Thoracic aorta (tissue), 2 donors: Measurements from ENCODE around the gene CDC16. TPM values are rescaled to one million over a fixed set of nuclear protein-coding genes. Genes with fewer than 3 reads are reported as not detected.

Experiments used
- ATAC-seq: fragments of 150-250 bp; one replicate; pipeline ENCODE4 v1.8.0; 2017; ENCODE audit warnings: low read depth; ENCODE audit not compliant: insufficient number of reproducible peaks, low FRiP score
- DNase-seq: peaks from one replicate; pipeline ENCODE4 v3.0.0-alpha.2; 2020; ENCODE audit warnings: low spot score
- H3K27ac ChIP-seq, 2 donors: fragments of 200-600 bp; sonication (generic); 1 replicate in 1 of 2; 2 replicates in 1 of 2; pipeline ENCODE4 v1.5.1; 2016; ENCODE audit warnings: mild to moderate bottlenecking in 2 of 2, moderate library complexity in 2 of 2
- H3K27me3 ChIP-seq: fragments of 200-600 bp; sonication (generic); replicated peaks from 2 replicates; pipeline ENCODE4 v1.6.0; 2016; ENCODE audit warnings: mild to moderate bottlenecking; ENCODE audit not compliant: insufficient read depth
- H3K36me3 ChIP-seq: fragments of 200-600 bp; sonication (generic); one replicate; pipeline ENCODE4 v1.5.1; 2016
- H3K4me1 ChIP-seq, 2 donors: fragments of 200-600 bp; sonication (generic); 1 replicate in 1 of 2; 2 replicates in 1 of 2; pipeline versions ENCODE4 v1.5.1 to v1.6.0; 2016; ENCODE audit warnings: low read depth in 2 of 2, mild to moderate bottlenecking in 1 of 2; ENCODE audit not compliant: control insufficient read depth in 1 of 2
- H3K4me3 ChIP-seq: fragments of 200-600 bp; sonication (generic); 2 replicates; pipeline ENCODE4 v1.5.1; 2016; ENCODE audit warnings: mild to moderate bottlenecking
- H3K9me3 ChIP-seq: fragments of 200-600 bp; sonication (generic); 2 replicates; pipeline ENCODE4 v1.5.1; 2016
- CTCF ChIP-seq: fragments of 200-600 bp; sonication (generic); IDR thresholded peaks from one replicate; pipeline ENCODE4 v1.5.1; 2019; ENCODE audit warnings: antibody characterized with exemption
- total RNA-seq, 2 donors: library from RNA; depleted of rRNA; stranded (reverse); fragments of >200 nt; gene quantifications; one replicate each; pipeline versions ENCODE4 v1.1.0 to v1.2.3, GENCODE V29; 2016

Gene CDC16
- total RNA-seq, 2 donors from 2014 or later = 45.4 to 73.3 TPM

GRCh38 chr13:114304346-114305034 is 69.8 kb downstream of the CDC16 start:
- Histone ChIP-seq H3K4me3 (no peak overlapping the region), H3K27me3 (no peaks in the 10 kb centered on the region), H3K36me3 (peaks cover 41% of the 10 kb centered on the region), H3K9me3 (no peaks in the 10 kb centered on the region), H3K4me1 (no peaks in the 10 kb centered on the region), H3K27ac (no peak overlapping the region)
- TF ChIP-seq CTCF = no peak
- DNase-seq (no peak), ATAC-seq (no peak)

- DNase-seq = no peak
- TF ChIP-seq CTCF = no peak
- Histone ChIP-seq H3K27ac (no peak overlapping the region), H3K9me3 (no peaks in the 10 kb centered on the region), H3K27me3 (no peaks in the 10 kb centered on the region), H3K4me1 (peaks cover 4 to 5% of the 10 kb centered on the region in 2 donors), H3K36me3 (peaks cover 14% of the 10 kb centered on the region), H3K4me3 (no peak overlapping the region)
- no peak for ATAC-seq
These were observed 74.4 kb downstream of the CDC16 start for GRCh38 chr13:114309086-114309485.

DNA sequence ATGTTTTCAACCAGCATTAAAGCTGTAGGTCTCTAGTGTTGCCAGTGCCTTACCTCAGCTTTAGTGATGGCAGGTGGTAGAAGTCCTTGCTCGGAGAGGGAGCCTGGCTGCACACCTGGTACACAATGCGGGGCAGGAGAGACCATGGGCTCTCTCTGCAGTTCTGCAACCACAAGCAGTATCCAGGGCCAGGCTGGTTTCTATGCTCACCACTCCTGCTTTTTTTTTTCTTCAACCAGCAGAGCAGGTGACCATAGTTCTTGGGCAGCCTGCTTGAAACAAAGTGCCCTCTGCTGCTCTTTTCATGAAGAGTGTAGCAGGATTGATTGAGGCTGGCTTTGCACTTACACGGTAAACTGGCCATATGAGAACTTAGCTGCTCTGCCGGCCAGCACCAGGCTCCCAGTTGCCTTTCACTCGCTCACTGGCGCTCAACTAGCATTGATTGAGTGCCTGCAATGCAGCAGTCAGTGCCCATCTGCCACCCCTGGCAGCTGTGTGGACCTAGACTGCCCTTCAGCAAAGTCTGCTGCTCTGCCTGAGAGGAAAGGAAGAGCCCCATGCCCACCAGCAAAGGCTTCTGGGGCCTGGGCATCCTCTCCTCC is 75.2 kb downstream of the CDC16 start:
- no peaks in the 10 kb centered on the region for H3K9me3 ChIP-seq
- DNase-seq (no peak), ATAC-seq (no peak)
- no peak overlapping the region for H3K27ac ChIP-seq
- no peaks in the 10 kb centered on the region for H3K27me3 ChIP-seq
- peaks cover 9% of the 10 kb centered on the region for H3K36me3 ChIP-seq
- H3K4me3 ChIP-seq = no peak overlapping the region
- H3K4me1 ChIP-seq = peaks cover 4 to 5% of the 10 kb centered on the region in 2 donors
- no peak for TF ChIP-seq CTCF

- H3K4me1 ChIP-seq = peaks cover 13% of the 10 kb centered on the region in 2 donors
These were observed 76.3 kb downstream of the CDC16 start for GRCh38 chr13:114310956-114311355.

More at GRCh38 chr13:114310956-114311355, 76.3 kb downstream of the CDC16 start:
- ATAC-seq (no peak), DNase-seq (no peak)
- H3K27me3 ChIP-seq = no peaks in the 10 kb centered on the region
- peaks cover 8% of the 10 kb centered on the region for H3K36me3 ChIP-seq
- TF ChIP-seq CTCF = no peak
- no peak overlapping the region for H3K4me3 ChIP-seq
- H3K27ac ChIP-seq = no peak overlapping the region
- H3K9me3 ChIP-seq = no peaks in the 10 kb centered on the region
